COLO668 (cell line): Measurements from ENCODE around the gene SPATS2L.

ENCODE experiments used
- DNase-seq: peaks from one replicate; lab custom pipeline; 2025; ENCODE audit not compliant: unreplicated experiment; lab: John Stamatoyannopoulos, UW

The SPATS2L gene

DNA sequence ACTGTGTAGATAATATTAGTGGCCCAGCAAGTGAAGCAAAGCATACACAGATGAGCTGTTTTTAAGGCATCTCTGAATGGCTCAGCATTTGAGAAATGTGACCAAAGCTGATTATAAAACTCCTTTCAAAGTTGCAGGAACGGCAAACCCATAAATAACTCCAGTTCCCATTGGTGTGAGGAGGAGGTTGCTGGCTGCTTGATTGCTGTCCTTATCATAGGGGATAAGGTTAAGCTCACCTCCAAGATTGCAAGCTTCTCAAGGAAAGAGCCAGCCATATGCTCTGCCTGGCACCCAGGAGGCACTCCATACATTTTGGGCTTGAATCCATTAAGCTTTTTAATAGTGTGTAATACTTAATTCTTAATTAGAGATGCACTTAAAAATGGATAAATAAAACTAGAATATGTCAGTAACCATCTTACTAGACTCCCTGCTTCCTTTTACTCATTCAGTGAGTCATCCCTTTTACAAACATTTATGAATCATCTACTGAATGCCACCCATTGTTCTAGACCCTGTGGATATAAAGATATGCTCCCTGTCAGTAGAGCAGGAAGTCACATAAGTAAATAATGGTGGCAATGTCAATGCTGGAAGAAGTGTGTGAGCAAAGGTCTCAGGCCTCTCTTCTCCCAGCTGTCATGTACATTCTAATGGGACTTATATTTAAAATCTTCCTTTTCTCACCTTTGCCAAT lies 99.3 kb downstream of the SPATS2L start:
- peak; percentile 33 for DNase-seq

DNA sequence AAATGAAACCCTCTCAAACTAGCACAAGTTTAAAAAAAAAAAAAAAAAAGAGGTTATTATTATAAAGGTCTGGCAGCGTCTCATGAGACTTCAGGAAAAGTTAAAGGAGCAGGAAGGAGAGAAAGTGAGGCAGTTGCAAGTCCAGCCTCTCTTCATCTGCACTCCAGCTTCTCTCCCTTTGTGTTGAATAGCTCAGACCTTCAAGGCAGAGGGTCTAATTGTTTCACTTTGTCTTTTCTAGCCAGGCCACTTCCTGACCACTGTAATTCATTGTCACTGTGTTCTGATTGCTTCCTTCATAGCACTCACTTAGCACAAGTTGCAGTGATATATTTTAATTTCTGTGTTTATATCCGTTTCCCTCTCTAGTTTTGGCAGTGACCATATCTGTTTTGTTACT lies 99.9 kb downstream of the SPATS2L start:
- DNase-seq = peak; percentile 18

DNA sequence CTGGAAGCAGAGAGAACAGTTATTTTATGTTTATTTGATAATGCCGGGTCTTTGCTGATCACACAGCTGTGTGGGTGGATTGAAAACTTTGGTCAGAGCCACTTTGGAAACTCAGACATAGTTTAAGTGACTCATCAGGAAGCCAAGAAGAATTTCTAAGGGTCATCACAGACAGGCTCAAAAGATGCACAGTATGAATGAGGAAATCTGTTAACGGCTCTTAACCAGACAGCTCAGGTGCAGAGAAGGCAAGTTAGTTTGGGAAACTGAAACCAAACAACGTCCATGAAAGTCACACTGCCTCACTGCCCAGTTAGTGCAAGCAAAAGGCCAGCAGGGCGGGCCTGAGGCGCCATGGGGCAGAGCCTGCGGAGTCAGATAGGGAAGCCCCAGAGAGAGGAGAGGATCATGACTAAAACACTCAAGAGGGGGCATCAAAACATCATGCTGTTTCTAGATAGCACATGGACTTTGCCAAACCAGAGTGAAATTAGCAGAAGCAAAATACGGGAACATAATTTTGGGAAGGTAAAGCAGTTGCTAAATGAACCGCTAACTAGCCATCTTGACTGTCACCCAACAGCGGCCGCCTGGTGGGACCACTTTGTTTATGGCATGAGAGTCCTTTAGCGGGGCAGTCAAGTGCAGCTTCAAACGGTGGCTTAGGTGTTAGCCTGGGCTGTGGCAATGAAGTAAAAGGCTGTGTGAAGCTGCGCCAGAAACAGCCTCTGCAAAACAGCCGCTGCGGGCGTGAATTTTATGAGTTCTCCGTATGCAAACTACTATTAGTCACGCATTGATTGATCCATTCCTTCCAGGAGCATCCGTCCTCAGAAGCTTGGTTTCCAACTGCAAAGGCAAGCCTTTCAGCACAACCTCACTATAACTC lies 102.2 kb downstream of the SPATS2L start:
- no peak for DNase-seq

GRCh38 chr2:200411831-200412230 lies 105.3 kb downstream of the SPATS2L start:
- no peak for DNase-seq

- DNase-seq = no peak
These were observed 107.9 kb downstream of the SPATS2L start for GRCh38 chr2:200414367-200414766.

- DNase-seq = no peak
These were observed 109.0 kb downstream of the SPATS2L start for GRCh38 chr2:200415455-200415854.

GRCh38 chr2:200416878-200417277 lies 110.4 kb downstream of the SPATS2L start:
- no peak for DNase-seq

GRCh38 chr2:200417366-200417765 lies 110.9 kb downstream of the SPATS2L start:
- DNase-seq = no peak

- DNase-seq = no peak
These were observed 111.9 kb downstream of the SPATS2L start for GRCh38 chr2:200418399-200418798.

GRCh38 chr2:200419325-200419724 lies 112.8 kb downstream of the SPATS2L start:
- DNase-seq = no peak

- no peak for DNase-seq
These were observed 114.8 kb downstream of the SPATS2L start for GRCh38 chr2:200421270-200421669.

GRCh38 chr2:200422071-200422470 lies 115.6 kb downstream of the SPATS2L start:
- no peak for DNase-seq

DNA sequence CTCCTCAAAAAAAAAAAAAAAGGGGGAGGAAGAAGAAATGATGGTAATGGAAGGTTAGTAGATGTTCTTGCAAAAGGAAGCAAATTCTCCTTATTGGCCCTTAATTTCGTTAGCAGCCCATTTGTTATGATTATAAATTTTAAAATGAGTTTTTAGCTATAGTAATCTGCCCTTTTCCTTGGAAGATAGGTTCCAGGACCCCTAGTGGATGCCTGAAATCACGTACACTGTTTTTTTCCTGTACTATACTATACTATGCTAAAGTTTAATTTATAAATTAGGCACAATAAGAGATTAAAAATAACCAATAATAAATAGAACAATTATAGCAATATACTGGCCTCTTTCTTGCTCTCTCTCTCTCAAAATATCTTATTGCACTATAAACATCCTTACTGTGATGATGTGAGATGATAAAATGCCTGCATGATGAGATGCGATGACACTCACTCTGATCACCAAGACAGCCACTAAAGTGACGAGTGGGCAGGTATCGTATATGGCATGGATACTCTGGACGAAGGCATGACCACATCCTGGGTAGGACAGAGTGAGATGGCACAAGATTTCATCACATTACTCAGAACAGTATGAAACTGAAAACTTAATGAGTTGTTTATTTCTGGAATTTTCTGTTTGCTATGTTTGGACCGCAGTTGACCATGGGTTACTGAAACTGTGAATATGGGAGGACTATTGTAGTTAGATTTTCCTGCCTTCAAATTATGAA lies 116.2 kb downstream of the SPATS2L start:
- DNase-seq = no peak

- no peak for DNase-seq
These were observed 117.0 kb downstream of the SPATS2L start for GRCh38 chr2:200423541-200423940.

GRCh38 chr2:200425026-200425821 lies 118.7 kb downstream of the SPATS2L start:
- DNase-seq = no peak

DNA sequence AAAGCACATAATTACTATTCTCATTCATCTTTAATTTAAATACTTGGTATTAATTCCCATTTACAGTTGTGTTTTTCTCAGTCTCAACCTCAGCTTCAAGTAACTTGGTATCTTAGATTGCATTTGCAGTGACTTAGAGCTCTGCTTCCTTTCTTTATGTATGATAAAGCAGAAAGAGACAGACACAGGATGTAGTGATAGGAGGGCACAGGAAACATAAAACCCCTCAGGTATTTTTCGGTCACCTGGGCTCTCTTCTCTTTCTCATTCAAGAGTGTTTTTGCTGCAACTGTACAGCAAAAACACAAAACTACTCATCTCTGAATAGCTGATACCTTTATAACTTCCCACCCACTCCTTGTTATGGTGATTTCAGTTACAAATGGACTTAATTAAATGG lies 120.3 kb downstream of the SPATS2L start:
- no peak for DNase-seq

GRCh38 chr2:200428961-200429665 lies 122.6 kb downstream of the SPATS2L start:
- no peak for DNase-seq

- no peak for DNase-seq
These were observed 123.5 kb downstream of the SPATS2L start for GRCh38 chr2:200430017-200430416.

GRCh38 chr2:200431996-200432705 lies 125.7 kb downstream of the SPATS2L start:
- DNase-seq = no peak

- DNase-seq = no peak
These were observed 128.9 kb downstream of the SPATS2L start for GRCh38 chr2:200435379-200435778.
